Smooth muscle cell (in vitro differentiated cells): Measurements from ENCODE around the gene KREMEN1. TPM values are rescaled to one million over a fixed set of nuclear protein-coding genes. Genes with fewer than 3 reads are reported as not detected.

Experiments
- DNase-seq: peaks from one replicate; lab custom pipeline; 2025; ENCODE audit not compliant: unreplicated experiment; lab: John Stamatoyannopoulos, UW
- H2AFZ ChIP-seq: fragments of 200-600 bp; sonication (generic); 2 replicates; pipeline ENCODE4 v1.6.0; 2016; ENCODE audit warnings: antibody characterized with exemption, low read depth, mild to moderate bottlenecking
- H3F3A ChIP-seq: fragments of 200-600 bp; sonication (generic); 2 replicates; pipeline ENCODE4 v1.6.0; 2017; ENCODE audit warnings: antibody characterized with exemption, low read depth
- H3K27ac ChIP-seq: fragments of 200-600 bp; sonication (generic); 2 replicates; pipeline ENCODE4 v1.5.1; 2016; ENCODE audit warnings: low read depth, mild to moderate bottlenecking
- H3K27me3 ChIP-seq: fragments of 200-600 bp; sonication (generic); 2 replicates; pipeline ENCODE4 v1.6.1; 2016; ENCODE audit warnings: low read depth, mild to moderate bottlenecking
- H3K36me3 ChIP-seq: fragments of 200-600 bp; sonication (generic); 2 replicates; pipeline ENCODE4 v1.5.1; 2016; ENCODE audit warnings: low read depth
- H3K4me1 ChIP-seq: fragments of 200-600 bp; sonication (generic); 2 replicates; pipeline ENCODE4 v1.5.1; 2016; ENCODE audit warnings: low read depth
- H3K4me2 ChIP-seq: fragments of 200-600 bp; sonication (generic); 2 replicates; pipeline ENCODE4 v1.6.0; 2016; ENCODE audit warnings: mild to moderate bottlenecking
- H3K4me3 ChIP-seq: fragments of 200-600 bp; sonication (generic); 2 replicates; pipeline ENCODE4 v1.5.1; 2016; ENCODE audit warnings: mild to moderate bottlenecking
- H3K79me2 ChIP-seq: fragments of 200-600 bp; sonication (generic); 2 replicates; pipeline ENCODE4 v1.6.0; 2016; ENCODE audit warnings: low read depth, mild to moderate bottlenecking
- H3K9ac ChIP-seq: fragments of 200-600 bp; sonication (generic); 2 replicates; pipeline ENCODE4 v1.6.0; 2016; ENCODE audit warnings: low read depth
- H3K9me3 ChIP-seq: fragments of 200-600 bp; sonication (generic); replicated peaks from 2 replicates; pipeline ENCODE4 v1.5.1; 2016; ENCODE audit warnings: low read depth
- H4K20me1 ChIP-seq: fragments of 200-600 bp; sonication (generic); 2 replicates; pipeline ENCODE4 v1.6.0; 2016; ENCODE audit warnings: low read depth
- WGBS: methylation state at CpG from one replicate; pipeline ENCODE4 v1.1.7; 2016; ENCODE audit warnings: low lambda C conversion rate; 5-methylcytosine and 5-hydroxymethylcytosine counted together
- polyA plus RNA-seq: library from polyadenylated mRNA; unstranded; fragments of >200 nt; fragmentation: Nextera tagmentation; extraction: Ambion mirVana; gene quantifications from 2 replicates; pipeline ENCODE4 v1.2.1, GENCODE V29; 2016
- total RNA-seq: library from RNA; depleted of rRNA; stranded (reverse); fragments of >200 nt; gene quantifications from 2 replicates; pipeline ENCODE4 v1.2.3, GENCODE V29; 2014
- TF ChIP-seq, protein P1 (sequence below): fragments of 200-600 bp; sonication (generic); IDR thresholded peaks from 2 replicates; pipeline ENCODE4 v1.5.1; 2017; ENCODE audit warnings: borderline replicate concordance, mild to moderate bottlenecking, antibody characterized with exemption; ENCODE audit not compliant: insufficient read depth, poor library complexity, severe bottlenecking

Gene KREMEN1
- total and polyA plus RNA-seq, 2 experiments from 2014 or later: 6.0 to 6.8 TPM

DNA sequence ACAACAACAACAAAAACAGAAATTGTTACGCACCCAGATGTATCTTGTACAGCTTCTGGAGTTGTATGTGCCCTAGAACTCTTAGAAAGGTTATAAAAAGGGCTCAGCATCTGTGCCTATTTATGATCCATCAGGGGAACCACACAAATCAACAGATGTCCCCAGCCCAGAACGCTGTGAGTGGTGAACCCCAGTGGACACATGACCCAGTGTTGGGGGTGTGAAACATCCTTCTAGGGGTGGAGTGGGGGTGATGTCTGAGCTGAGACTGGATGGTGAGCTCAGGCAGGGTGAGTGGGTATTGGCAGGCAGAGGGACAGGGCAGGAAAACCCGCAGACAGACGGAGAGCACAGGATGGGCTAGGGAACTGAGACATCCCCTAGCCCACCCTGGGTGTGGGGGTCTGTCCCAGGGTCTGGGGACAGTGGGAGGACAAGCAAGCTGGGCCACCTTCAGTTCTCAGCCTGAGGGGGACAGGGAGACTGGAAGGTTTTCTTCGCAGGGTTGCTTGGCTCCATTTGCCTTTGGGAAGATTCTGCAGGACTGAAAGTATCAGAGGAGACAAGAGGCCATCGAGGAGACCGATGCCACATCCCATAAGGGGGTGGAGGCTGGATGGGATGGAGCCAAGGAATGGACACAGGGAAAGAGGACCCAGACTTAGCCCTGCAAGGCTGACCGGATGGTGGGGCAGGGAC lies 127.0 kb downstream of the KREMEN1 start:
- Histone ChIP-seq H3K27me3 (no peaks in the 10 kb centered on the region), H3F3A (peaks cover 2% of the 10 kb centered on the region), H3K4me2 (no peak overlapping the region), H2AFZ (no peak overlapping the region), H3K79me2 (no peaks in the 10 kb centered on the region), H3K4me3 (no peak overlapping the region), H3K9me3 (no peaks in the 10 kb centered on the region), H3K9ac (no peak overlapping the region), H4K20me1 (no peaks in the 10 kb centered on the region), H3K27ac (no peak overlapping the region), H3K36me3 (no peaks in the 10 kb centered on the region), H3K4me1 (no peaks in the 10 kb centered on the region)
- TF ChIP-seq, protein P1, sequence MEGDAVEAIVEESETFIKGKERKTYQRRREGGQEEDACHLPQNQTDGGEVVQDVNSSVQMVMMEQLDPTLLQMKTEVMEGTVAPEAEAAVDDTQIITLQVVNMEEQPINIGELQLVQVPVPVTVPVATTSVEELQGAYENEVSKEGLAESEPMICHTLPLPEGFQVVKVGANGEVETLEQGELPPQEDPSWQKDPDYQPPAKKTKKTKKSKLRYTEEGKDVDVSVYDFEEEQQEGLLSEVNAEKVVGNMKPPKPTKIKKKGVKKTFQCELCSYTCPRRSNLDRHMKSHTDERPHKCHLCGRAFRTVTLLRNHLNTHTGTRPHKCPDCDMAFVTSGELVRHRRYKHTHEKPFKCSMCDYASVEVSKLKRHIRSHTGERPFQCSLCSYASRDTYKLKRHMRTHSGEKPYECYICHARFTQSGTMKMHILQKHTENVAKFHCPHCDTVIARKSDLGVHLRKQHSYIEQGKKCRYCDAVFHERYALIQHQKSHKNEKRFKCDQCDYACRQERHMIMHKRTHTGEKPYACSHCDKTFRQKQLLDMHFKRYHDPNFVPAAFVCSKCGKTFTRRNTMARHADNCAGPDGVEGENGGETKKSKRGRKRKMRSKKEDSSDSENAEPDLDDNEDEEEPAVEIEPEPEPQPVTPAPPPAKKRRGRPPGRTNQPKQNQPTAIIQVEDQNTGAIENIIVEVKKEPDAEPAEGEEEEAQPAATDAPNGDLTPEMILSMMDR: no peak
- whole genome bisulfite sequencing: 92% methylated on average over 8 of the region's 8 CpGs
- no peak for DNase-seq

DNA sequence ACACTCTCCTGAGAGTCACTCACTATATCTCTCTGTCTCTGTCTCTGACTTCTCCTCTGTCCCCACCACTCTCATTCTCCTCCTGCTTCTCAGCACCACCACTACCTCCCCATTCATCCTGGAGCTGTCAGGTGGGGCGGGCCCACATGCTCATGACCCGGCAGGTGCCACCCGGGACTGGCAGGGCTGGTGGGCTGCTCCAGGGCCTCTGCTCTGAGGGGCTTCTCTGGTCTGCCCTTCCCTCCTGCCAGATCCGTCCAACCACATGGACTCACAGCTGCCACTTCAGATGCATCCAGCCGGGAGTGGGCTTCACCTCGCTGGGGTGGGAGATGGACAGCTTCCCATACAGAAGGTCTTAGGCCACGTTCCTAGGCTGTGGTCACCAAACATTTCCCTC lies 128.1 kb downstream of the KREMEN1 start:
- 96% methylated on average over 7 of the region's 7 CpGs for WGBS
- H2AFZ ChIP-seq: no peak overlapping the region
- H4K20me1 ChIP-seq: no peaks in the 10 kb centered on the region
- DNase-seq: no peak
- peaks cover 9% of the 10 kb centered on the region for H3F3A ChIP-seq
- TF ChIP-seq, protein P1: no peak
- H3K4me1 ChIP-seq: no peaks in the 10 kb centered on the region
- H3K27ac ChIP-seq: no peak overlapping the region
- H3K27me3 ChIP-seq: no peaks in the 10 kb centered on the region
- no peak overlapping the region for H3K4me2 ChIP-seq
- no peaks in the 10 kb centered on the region for H3K9me3 ChIP-seq
- no peak overlapping the region for H3K4me3 ChIP-seq
- no peaks in the 10 kb centered on the region for H3K36me3 ChIP-seq
- H3K9ac ChIP-seq: no peak overlapping the region
- no peaks in the 10 kb centered on the region for H3K79me2 ChIP-seq

DNA sequence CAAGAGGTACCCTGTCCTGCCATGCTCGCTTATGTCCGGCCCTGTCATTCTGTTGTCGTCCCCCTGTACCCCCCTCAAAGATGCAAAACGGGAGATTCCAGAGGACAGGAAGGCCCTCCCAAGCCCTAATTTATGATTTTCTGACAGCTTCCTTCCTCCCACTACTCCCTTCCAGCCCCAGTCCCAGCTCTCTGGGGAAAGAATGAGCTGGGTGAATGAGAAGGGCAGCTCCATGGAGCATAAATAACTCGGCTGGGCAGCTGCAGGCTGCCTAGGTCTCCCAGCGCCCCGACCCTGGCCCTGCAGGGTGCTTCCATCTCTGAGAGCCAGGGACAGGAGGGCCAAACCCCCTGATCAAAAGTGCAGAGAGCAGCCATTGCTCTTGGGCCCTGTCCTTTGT lies 128.9 kb downstream of the KREMEN1 start:
- Histone ChIP-seq H3K27ac (no peak overlapping the region), H4K20me1 (no peaks in the 10 kb centered on the region), H3K9me3 (no peaks in the 10 kb centered on the region), H3K79me2 (no peaks in the 10 kb centered on the region), H3K4me2 (no peak overlapping the region), H3K36me3 (no peaks in the 10 kb centered on the region), H2AFZ (no peak overlapping the region), H3K4me1 (no peaks in the 10 kb centered on the region), H3K27me3 (no peaks in the 10 kb centered on the region), H3F3A (peaks cover 9% of the 10 kb centered on the region), H3K4me3 (no peak overlapping the region), H3K9ac (no peak overlapping the region)
- no peak for DNase-seq
- whole genome bisulfite sequencing: 84% methylated on average over 7 of the region's 7 CpGs
- TF ChIP-seq, protein P1: no peak
